Measurements from ENCODE around the gene LILRB4.
"Not testable (repeated sequence)": the region's sequence is repeated elsewhere in the genome, so short reads cannot be mapped to it uniquely, and the experiment has no call there.

Gene LILRB4

GRCh38 chr19:54697716-54698115 is 34.9 kb downstream of the LILRB4 start:
- not testable (repeated sequence) for DNase-seq

GRCh38 chr19:54704928-54705327 is 42.1 kb downstream of the LILRB4 start:
- no peak for DNase-seq

GRCh38 chr19:54707962-54708361 is 45.2 kb downstream of the LILRB4 start:
- DNase-seq, result no peak

GRCh38 chr19:54708781-54709180 is 46.0 kb downstream of the LILRB4 start:
- DNase-seq, result no peak

GRCh38 chr19:54709212-54709948 is 46.6 kb downstream of the LILRB4 start:
- no peak for DNase-seq

GRCh38 chr19:54709956-54710355 is 47.2 kb downstream of the LILRB4 start:
- not testable (repeated sequence) for DNase-seq
